HG03354 (cell line): ENCODE data around the gene CACNA2D3.

Source experiments
- ATAC-seq: cut with Tn5 transposase; IDR thresholded peaks from one replicate; pipeline ENCODE4 v1.9.1; 2021; ENCODE audit warnings: mild to moderate bottlenecking; ENCODE audit not compliant: unreplicated experiment, poor library complexity, severe bottlenecking

The CACNA2D3 gene

GRCh38 chr3:54841471-54841870 is 719.1 kb downstream of the CACNA2D3 start:
- ATAC-seq = no peak

DNA sequence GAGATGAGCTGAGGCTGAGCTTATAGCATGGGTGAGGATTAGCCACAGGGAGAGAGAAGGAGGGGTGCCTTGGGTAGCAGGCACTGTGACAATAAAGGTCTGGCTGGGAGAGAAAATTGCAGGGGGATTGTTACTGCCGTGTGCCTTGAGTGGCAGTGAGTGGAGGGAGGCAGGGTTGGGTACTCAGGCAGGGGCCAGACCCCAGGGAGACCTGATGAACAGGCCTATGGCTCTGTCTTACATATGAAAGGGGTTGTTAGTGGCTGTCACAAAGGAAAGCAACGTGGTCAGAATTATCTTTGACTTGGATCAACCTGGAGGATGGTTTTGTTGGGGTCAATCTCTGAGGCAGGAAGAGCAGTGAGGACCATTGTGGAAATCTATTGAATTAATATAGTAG is 721.0 kb downstream of the CACNA2D3 start:
- no peak for ATAC-seq

DNA sequence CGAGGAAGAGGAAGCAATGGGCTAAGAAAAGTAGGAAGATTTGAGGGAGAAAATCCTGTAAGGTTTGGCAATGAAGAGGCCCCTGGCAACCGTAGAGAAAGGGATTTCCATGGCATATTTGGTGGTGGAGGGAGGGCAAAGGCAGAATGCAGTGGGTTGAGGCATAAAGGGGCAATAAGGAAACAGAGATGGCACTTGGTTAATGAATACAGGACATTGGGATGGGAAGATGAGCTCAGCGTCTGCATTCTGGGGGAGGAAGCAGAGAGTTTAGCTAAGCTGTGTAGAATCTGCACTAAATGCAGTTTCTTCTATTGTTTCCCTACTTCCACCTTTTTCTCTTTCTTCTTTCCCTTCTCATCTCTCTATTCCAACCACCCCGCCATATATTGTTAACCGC is 721.9 kb downstream of the CACNA2D3 start:
- ATAC-seq = no peak

DNA sequence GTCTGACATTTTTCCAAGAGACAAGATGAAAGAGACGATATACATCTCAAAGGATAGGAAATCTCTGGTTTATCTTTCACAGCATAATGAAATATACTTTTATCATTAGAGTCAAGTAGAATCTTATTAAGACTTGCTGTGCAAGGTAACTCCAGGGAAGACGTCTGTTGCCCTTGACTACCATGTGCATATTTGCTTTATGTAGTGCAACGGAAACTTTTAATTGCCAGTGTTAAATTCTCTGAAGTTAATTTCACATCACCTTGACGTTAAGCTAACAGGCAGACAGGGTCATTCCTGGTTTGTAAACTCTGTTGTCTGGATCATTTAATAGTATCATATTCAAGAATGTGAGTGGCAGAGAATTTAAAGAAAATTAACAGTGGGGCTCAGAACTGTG is 722.7 kb downstream of the CACNA2D3 start:
- ATAC-seq = no peak

DNA sequence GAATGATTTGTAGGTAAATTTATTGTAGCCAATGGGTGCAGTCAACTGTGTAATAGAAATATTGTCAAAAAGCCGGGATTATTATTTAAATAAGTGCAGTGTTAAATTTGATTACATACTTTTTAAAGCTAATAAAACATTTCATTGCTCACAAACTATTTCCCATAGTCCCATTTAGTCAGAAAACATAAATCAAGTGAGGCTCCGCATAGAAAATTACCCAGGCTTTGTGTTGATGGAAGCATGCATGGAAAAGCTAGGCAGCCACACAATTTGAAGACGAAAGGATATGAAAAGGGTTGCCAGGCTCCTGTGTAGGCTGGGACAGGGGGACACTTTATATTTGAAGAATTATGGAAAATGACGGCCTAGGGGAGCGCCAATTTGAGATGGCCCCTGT is 723.2 kb downstream of the CACNA2D3 start:
- no peak for ATAC-seq

DNA sequence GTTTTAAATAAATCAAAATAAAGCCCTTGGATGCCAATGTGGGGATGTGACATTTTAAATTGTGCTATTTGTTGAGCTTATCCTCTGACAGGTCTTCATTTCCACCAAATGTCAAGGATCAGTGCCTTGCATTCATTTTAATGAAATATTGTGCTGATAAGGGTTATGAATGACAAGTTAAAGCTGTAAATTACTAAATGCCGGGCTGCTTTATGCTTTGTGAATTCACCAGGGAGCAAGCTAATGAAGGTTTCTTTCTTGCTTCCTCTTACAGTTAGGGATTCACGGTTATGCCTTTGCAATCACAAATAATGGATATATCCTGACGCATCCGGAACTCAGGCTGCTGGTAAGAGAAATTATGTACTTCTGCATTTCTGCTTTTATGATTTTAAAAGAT is 723.8 kb downstream of the CACNA2D3 start:
- no peak for ATAC-seq

GRCh38 chr3:54847361-54847760 is 725.0 kb downstream of the CACNA2D3 start:
- ATAC-seq = no peak

GRCh38 chr3:54849360-54849759 is 727.0 kb downstream of the CACNA2D3 start:
- no peak for ATAC-seq

DNA sequence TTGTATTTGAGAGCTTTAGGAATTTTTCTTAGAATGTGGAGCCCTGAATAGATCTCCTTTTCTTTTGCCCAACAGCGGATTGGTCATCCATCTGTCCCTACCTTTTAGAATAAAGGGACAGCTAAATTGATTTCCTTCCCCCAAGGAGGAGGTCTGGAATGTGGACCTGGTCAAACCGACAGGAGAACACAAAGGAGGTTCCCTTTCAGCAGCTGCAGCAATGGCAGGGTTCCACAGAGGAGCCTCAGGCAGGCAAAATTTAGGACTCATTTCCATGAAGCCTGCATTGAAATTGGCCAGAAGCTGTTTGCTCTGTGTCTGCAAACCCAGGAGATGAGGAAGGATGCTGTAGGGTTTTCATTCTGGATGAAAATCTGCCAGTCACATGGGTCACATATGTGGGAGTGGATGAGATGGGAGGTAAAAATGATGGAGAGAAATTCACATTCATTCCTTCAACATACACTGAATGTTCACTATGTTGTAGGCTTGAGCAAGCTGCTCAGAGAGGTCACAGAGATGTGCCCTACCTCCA is 728.2 kb downstream of the CACNA2D3 start:
- ATAC-seq = no peak

GRCh38 chr3:54853573-54854404 is 731.4 kb downstream of the CACNA2D3 start:
- peak; percentile 86 for ATAC-seq

DNA sequence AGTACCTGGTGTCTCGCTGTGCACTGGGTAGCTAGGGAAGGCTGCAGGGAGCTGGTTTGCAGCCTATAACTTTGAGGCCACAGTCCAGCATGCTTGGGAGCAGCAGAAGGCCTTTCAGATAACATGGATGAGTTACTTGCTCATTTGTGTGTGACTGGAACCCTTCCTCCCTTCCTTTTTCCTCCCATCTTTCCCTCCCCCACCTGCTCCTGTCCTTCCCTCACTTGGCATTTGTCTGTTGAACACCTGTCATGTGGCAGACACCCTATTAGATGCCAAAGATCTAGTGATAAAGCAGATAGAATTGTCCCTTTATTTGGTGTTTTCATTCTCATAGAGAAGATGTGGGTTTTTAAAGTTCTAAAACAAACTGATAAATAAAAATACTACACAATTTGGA is 733.9 kb downstream of the CACNA2D3 start:
- no peak for ATAC-seq

DNA sequence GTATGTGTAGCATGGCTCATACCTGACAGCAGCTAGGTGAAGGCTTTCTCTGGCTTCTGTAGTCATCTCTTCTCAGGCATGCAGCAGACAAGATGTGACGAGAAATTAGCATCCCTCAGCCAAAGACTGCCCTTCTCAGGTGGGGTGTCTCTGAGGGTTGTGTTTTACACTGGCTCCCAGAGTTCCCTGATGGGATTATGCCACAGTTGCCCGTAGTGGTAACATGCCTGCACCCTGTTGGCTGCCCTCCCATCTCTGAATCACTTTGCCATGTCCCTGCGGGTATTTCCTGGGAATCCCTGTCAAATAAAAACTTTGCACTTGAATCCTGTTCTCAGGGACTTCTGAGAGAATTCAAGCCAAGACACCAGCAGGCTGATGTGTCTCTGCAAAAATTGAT is 735.0 kb downstream of the CACNA2D3 start:
- no peak for ATAC-seq

DNA sequence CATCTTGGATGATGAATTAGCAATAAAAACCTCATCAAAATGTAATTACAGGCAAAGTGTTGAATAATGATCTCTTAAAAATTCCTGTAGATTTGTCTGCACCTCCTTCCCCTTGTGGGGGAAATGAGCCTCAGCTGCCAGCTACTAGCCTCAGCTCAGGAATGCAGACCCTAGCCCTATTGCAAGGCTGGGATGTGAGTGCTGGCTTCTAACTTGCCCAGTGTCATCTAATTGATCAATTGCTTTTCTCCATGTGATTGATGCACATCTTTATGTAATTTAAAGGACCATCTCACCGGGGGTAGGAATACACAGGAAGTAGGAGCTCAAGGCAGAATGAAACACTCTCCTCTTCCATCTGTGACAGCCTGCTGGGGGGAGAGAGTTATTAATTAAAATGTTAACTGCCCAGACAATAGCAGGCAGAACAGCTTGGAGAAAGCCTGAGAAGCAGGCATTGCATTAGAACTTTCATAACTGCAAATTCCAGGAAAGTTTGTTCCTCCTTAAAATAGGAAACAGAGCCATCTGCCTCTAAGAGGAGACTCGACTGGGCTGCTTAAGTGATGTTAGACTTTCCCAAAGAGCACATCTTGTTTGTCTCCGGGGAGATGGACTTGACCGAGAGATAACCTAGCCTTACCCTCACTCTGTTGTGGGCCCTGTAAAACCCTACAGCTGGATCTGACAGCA is 735.9 kb downstream of the CACNA2D3 start:
- ATAC-seq = no peak

DNA sequence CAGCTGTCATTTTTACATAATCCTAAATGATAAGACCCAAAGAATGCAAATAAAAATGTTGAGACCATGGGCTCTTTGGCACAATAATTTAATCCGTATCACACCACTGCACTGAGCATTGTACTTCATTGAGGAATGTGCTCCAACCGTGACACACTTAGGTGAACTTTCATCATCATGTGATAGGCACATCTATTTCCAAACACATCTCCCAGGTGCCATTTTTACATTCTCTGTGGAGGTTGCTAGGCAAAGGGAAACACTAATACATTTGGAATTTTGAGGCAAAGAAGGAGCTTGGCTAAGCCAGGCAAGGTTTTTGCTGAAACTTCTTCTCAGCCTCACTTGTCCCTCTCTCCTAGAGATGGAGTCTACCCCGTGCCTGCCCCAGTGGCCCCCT is 736.8 kb downstream of the CACNA2D3 start:
- no peak for ATAC-seq

DNA sequence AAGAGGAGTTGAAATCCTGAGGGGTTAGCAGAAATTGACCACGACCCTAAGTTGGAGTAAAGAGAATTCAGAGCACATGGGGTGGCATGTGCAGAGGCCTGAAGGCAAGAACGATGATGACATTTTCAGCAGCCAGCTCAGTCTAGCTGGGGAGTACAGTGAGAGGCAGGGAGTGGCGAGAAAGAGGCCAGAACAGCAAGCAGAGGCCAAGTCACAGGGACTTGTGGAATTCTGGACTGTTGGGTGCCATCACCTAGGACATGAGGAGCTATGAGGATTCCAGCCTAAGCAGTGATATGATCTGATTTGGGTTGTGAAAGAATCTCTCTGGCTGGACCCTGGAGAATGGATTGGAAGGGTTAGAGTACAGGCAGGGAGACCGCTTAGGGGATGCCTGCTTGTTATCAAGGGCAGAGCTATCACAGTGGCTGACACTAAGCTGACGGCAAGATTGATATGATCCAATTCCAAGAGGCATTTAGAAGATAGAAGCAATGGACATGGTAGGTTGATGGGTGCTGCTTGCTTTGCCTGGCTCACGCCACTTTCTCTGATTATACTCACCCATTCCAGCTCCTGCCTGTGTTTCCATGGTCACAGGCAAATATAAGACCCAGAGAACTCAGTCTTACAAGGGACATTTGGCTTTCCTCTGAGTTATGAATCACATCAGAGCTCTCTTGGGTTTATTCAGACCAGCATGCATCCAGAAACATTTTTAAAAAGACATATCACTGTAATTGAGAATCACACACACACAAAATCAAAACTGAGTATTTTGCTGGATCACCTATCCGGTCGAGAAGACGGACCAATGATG is 739.1 kb downstream of the CACNA2D3 start:
- no peak for ATAC-seq

- no peak for ATAC-seq
These were observed 740.2 kb downstream of the CACNA2D3 start for GRCh38 chr3:54862526-54862925.

GRCh38 chr3:54863366-54863765 is 741.0 kb downstream of the CACNA2D3 start:
- ATAC-seq = no peak

DNA sequence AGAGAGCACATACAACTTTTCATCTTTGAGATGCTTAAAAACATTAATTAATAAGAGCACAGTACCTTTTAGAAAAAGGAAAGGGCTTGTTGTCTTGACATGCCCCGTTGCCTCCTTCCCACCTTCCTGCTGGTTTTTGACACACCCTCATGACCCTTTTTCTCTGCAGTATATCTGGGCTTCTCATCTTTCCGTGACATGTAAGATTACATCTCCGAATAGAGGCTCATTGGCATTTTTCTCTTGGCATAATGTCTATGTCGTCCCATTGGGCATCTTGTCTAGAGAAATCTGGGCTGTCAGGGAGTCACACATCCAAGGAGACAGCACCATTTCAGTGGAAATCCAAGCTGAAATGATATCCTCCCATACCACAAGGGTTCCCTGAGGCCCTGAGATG is 741.4 kb downstream of the CACNA2D3 start:
- ATAC-seq = no peak

- ATAC-seq = no peak
These were observed 743.0 kb downstream of the CACNA2D3 start for GRCh38 chr3:54865316-54865715.

DNA sequence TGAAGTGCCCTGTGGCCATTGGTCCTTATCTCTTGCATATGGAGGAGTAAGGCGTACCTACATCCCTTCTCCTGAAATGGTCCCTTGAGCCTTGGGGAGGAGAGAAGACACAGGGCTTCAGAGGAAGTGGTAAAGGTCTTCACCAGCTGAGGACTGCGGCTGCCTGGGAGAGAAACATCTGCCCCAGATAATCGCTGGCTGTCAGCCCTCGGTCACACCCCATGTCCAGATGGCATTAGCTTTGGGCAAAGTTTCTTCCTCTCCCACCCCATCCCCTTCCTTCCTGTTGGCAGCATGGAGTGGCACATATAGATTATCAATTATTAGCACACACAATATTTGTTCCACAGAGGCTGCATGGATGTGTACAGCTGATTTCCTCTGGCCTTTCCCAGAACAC is 743.9 kb downstream of the CACNA2D3 start:
- no peak for ATAC-seq
